GM12878 (cell line): ENCODE results near the gene RETSAT. TPM values are rescaled to one million over a fixed set of nuclear protein-coding genes. Genes with fewer than 3 reads are reported as not detected.

Source experiments
- ATAC-seq: fragments of 200-7000 bp; cut with Tn5 transposase; 3 replicates; pipeline ENCODE4 v1.9.1; 2020; ENCODE audit warnings: mild to moderate bottlenecking, moderate library complexity
- BruUV-seq: library from RNA; stranded (reverse); fragments of 400-500 nt; replicated peaks from 2 replicates; lab custom pipeline; 2021; lab: Mats Ljungman, UMichigan
- CTCF ChIA-PET: fragments of 300-600 bp; sonication (Branson Sonifier 250); formaldehyde crosslinking; extraction: SDS; loops from one replicate; lab custom pipeline; 2021; ENCODE audit warnings: inconsistent platforms; lab: Yijun Ruan, JAX
- POLR2A ChIA-PET: fragments of 350-600 bp; formaldehyde crosslinking; extraction: SDS; loops from one replicate; lab custom pipeline; 2021; ENCODE audit warnings: inconsistent platforms; lab: Charles Lee
- RAD21 ChIA-PET: fragments of 300-600 bp; sonication (Branson Sonifier 250); formaldehyde crosslinking; loops from one replicate; lab custom pipeline; 2023; ENCODE audit warnings: antibody characterized with exemption; ENCODE audit not compliant: unreplicated experiment; lab: Charles Lee
- SMC1A ChIA-PET: fragments of 300-600 bp; sonication (Branson Sonifier 250); formaldehyde crosslinking; loops from one replicate; lab custom pipeline; 2023; ENCODE audit not compliant: unreplicated experiment, uncharacterized antibody; lab: Charles Lee
- DNase-seq: peaks from one replicate; pipeline ENCODE4 v3.0.0-alpha.2; 2011; ENCODE audit warnings: low read depth, low spot score
- FAIRE-seq: peaks from 3 replicates; lab custom pipeline; 2011; peaks lifted over from hg19 to GRCh38; lab: Jason Lieb, UNC
- H2AFZ ChIP-seq: 2 replicates; pipeline ENCODE4 v1.6.0; 2011; ENCODE audit warnings: low read depth, low read length, control low read depth; ENCODE audit not compliant: control insufficient read depth
- H3K27ac ChIP-seq: 2 replicates; pipeline ENCODE4 v1.5.1; 2011; ENCODE audit warnings: control low read depth; ENCODE audit not compliant: control insufficient read depth, insufficient read depth
- H3K27me3 ChIP-seq, 2 experiments: replicated peaks in 1 of 2; 2 replicates each; pipeline versions ENCODE4 v1.6.0 to v1.6.1; 2011; ENCODE audit warnings: low read length in 1 of 2; ENCODE audit not compliant: control insufficient read depth in 2 of 2, insufficient read depth in 2 of 2
- H3K36me3 ChIP-seq, 2 experiments: 2 replicates each; pipeline ENCODE4 v1.5.1; 2011; ENCODE audit warnings: low read length in 1 of 2; ENCODE audit not compliant: control insufficient read depth in 2 of 2, insufficient read depth in 2 of 2
- H3K4me1 ChIP-seq: 2 replicates; pipeline ENCODE4 v1.6.1; 2011; ENCODE audit warnings: mild to moderate bottlenecking, low read length, moderate library complexity, mixed read lengths; ENCODE audit not compliant: control insufficient read depth, insufficient read depth
- H3K4me2 ChIP-seq: 2 replicates; pipeline ENCODE4 v1.6.0; 2011; ENCODE audit warnings: control low read depth; ENCODE audit not compliant: control insufficient read depth, insufficient read depth
- H3K4me3 ChIP-seq: fragments of 200-600 bp; sonication (generic); 2 replicates; pipeline ENCODE4 v1.5.1; 2016
- H3K79me2 ChIP-seq: 2 replicates; pipeline ENCODE4 v1.6.0; 2011; ENCODE audit warnings: low read length; ENCODE audit not compliant: control insufficient read depth, insufficient read depth
- H3K9ac ChIP-seq: 2 replicates; pipeline ENCODE4 v1.8.0; 2011; ENCODE audit warnings: low read length, control low read depth, mixed read lengths; ENCODE audit not compliant: control insufficient read depth, insufficient read depth
- H3K9me3 ChIP-seq: replicated peaks from 3 replicates; pipeline ENCODE4 v1.5.1; 2011; ENCODE audit warnings: mild to moderate bottlenecking, low read length; ENCODE audit not compliant: control insufficient read depth, insufficient read depth
- H4K20me1 ChIP-seq: 2 replicates; pipeline ENCODE4 v1.6.0; 2011; ENCODE audit not compliant: control insufficient read depth, insufficient read depth
- BACH1 ChIP-seq: fragments of 450-650 bp; IDR thresholded peaks from 2 replicates; pipeline ENCODE4 v1.6.1; 2017; ENCODE audit warnings: mild to moderate bottlenecking, borderline replicate concordance
- CHD4 ChIP-seq: fragments of 200-600 bp; sonication (generic); IDR thresholded peaks from 2 replicates; pipeline ENCODE4 v1.6.1; 2016; ENCODE audit warnings: mild to moderate bottlenecking
- CTCF ChIP-seq, 3 experiments: IDR thresholded peaks in 2 of 3; conservative IDR thresholded peaks in 1 of 3; 2 replicates each; pipeline ENCODE4 v1.5.1; 2011; ENCODE audit warnings: low read depth in 3 of 3, low read length in 3 of 3, mild to moderate bottlenecking in 3 of 3, control low read depth in 2 of 3, moderate library complexity in 2 of 3, inconsistent platforms in 1 of 3, mixed read lengths in 1 of 3; ENCODE audit not compliant: control insufficient read depth in 2 of 3, insufficient read depth in 1 of 3; ENCODE audit errors: extremely low read depth in 1 of 3
- DPF2 ChIP-seq: fragments of 450-650 bp; IDR thresholded peaks from 2 replicates; pipeline ENCODE4 v1.6.1; 2017; ENCODE audit warnings: mild to moderate bottlenecking
- ETV6 ChIP-seq, 2 experiments: fragments of 450-650 bp in 1 of 2; IDR thresholded peaks in 1 of 2; conservative IDR thresholded peaks in 1 of 2; 2 replicates each; pipeline ENCODE4 v1.6.1; 2014; ENCODE audit warnings: antibody characterized with exemption in 1 of 2, borderline replicate concordance in 1 of 2, low read depth in 1 of 2, mild to moderate bottlenecking in 1 of 2, moderate library complexity in 1 of 2
- FOS ChIP-seq: IDR thresholded peaks from 3 replicates; pipeline ENCODE4 v1.6.1; 2011; ENCODE audit warnings: borderline replicate concordance; ENCODE audit not compliant: insufficient read length; ENCODE audit errors: extremely low read depth
- HCFC1 ChIP-seq: fragments of 150-350 bp; IDR thresholded peaks from 2 replicates; pipeline ENCODE4 v1.6.1; 2014; ENCODE audit warnings: low read length
- IRF3 ChIP-seq: fragments of 450-650 bp; IDR thresholded peaks from 2 replicates; pipeline ENCODE4 v1.6.1; 2014; ENCODE audit warnings: mild to moderate bottlenecking
- MTA2 ChIP-seq: fragments of 450-650 bp; IDR thresholded peaks from 2 replicates; pipeline ENCODE4 v1.6.1; 2016; ENCODE audit warnings: low read depth, mild to moderate bottlenecking, moderate library complexity
- NR2C2 ChIP-seq: IDR thresholded peaks from 2 replicates; pipeline ENCODE4 v1.6.1; 2011; ENCODE audit warnings: borderline replicate concordance, low read depth; ENCODE audit not compliant: control insufficient read depth, insufficient read length
- PBX3 ChIP-seq: IDR thresholded peaks from 2 replicates; pipeline ENCODE4 v1.6.1; 2011; ENCODE audit warnings: mild to moderate bottlenecking, low read depth, low read length, moderate library complexity; ENCODE audit not compliant: insufficient replicate concordance
- POLR2A ChIP-seq: IDR thresholded peaks from 2 replicates; pipeline ENCODE4 v1.6.1; 2011; ENCODE audit warnings: low read depth, mild to moderate bottlenecking, low read length
- POLR2AphosphoS5 ChIP-seq: IDR thresholded peaks from 2 replicates; pipeline ENCODE4 v1.6.1; 2011; ENCODE audit warnings: mild to moderate bottlenecking, low read length, inconsistent platforms
- RBBP5 ChIP-seq: fragments of 200-600 bp; sonication (generic); conservative IDR thresholded peaks from 2 replicates; pipeline ENCODE4 v1.6.1; 2016
- SP1 ChIP-seq: IDR thresholded peaks from one replicate; pipeline ENCODE4 v1.6.1; 2011; ENCODE audit warnings: low read depth, low read length
- SUPT20H ChIP-seq: IDR thresholded peaks from 2 replicates; pipeline ENCODE4 v1.6.1; 2011; ENCODE audit warnings: low read depth, mild to moderate bottlenecking, low read length, moderate library complexity, borderline replicate concordance; ENCODE audit not compliant: control insufficient read depth
- USF1 ChIP-seq: IDR thresholded peaks from 2 replicates; pipeline ENCODE4 v1.6.1; 2011; ENCODE audit warnings: borderline replicate concordance, low read depth, mild to moderate bottlenecking, moderate library complexity, mixed read lengths, low read length; ENCODE audit not compliant: insufficient read depth; ENCODE audit errors: extremely low read length
- WRNIP1 ChIP-seq: IDR thresholded peaks from 2 replicates; pipeline ENCODE4 v1.6.1; 2011; ENCODE audit warnings: low read depth, low read length, improper control_type of control experiment, borderline replicate concordance
- ZNF217 ChIP-seq: fragments of 450-650 bp; IDR thresholded peaks from 2 replicates; pipeline ENCODE4 v1.6.1; 2017; ENCODE audit warnings: antibody characterized with exemption, mild to moderate bottlenecking
- ZNF24 ChIP-seq: fragments of 450-650 bp; IDR thresholded peaks from 2 replicates; pipeline ENCODE4 v1.6.1; 2017; ENCODE audit warnings: antibody characterized with exemption, mild to moderate bottlenecking
- WGBS: methylation state at CpG from one replicate; pipeline ENCODE4 v1.1.6; 2016; ENCODE audit warnings: low lambda C conversion rate; ENCODE audit not compliant: insufficient replicate concordance, insufficient coverage; ENCODE audit errors: missing lambda C conversion rate; 5-methylcytosine and 5-hydroxymethylcytosine counted together
- in situ Hi-C: fragments of 300-500 bp; cut with MboI; formaldehyde crosslinking; loops from 9 replicates; pipeline ENCODE4 v1.14.3; 2018; ENCODE audit warnings: mixed read lengths
- intact Hi-C: fragments of 100-400 bp; cut with micrococcal nuclease; formaldehyde crosslinking; loops from one replicate; pipeline ENCODE4 v1.14.2; 2022; ENCODE audit not compliant: unreplicated experiment
- polyA plus RNA-seq, 11 experiments: library from polyadenylated mRNA; depleted of rRNA in 4 of 11; unstranded in 6 of 11; stranded (reverse) in 5 of 11; fragments of >200 nt; fragmentation: Nextera tagmentation in 4 of 11; fragmentation: Illumina TruSeq in 1 of 11; extraction: Ambion mirVana in 4 of 11; extraction: Trizol in 1 of 11; gene quantifications; 1 replicate in 1 of 11; 2 replicates in 10 of 11; pipeline versions ENCODE4 v1.2.1 to v1.2.3, GENCODE V29; 2011 to 2016; ENCODE audit warnings: inconsistent platforms in 2 of 11, missing spikeins in 2 of 11, low read depth in 1 of 11
- total RNA-seq, 4 experiments: library from RNA; depleted of rRNA in 3 of 4; stranded (reverse); fragments of >200 nt in 3 of 4; fragmentation: Illumina TruSeq in 1 of 4; extraction: Trizol in 1 of 4; gene quantifications; 2 replicates each; pipeline versions ENCODE4 v1.2.1 to v1.2.3, GENCODE V29; 2013 to 2021

The RETSAT gene
- total and polyA plus RNA-seq, 10 of the 15 experiments (the other 5 are each of a cell fraction or from before 2014, with no cell fraction given), result 3.3 to 28.8 (median 22.0) TPM

- whole genome bisulfite sequencing, result 98% methylated on average over 2 of the region's 2 CpGs
- no peak overlapping the region for H3K9ac ChIP-seq
- intact Hi-C loops (no loop called here), in situ Hi-C loops (no loop called here)
- H3K36me3 ChIP-seq, result peaks cover 3 to 8% of the 10 kb centered on the region in 2 experiments
- ChIA-PET RAD21 (interaction anchor here (7.7 kb wide), 1 partner anchor 163 kb away, joined by 60 read pairs; no protein-coding TSS in a partner anchor), POLR2A (no interaction called here), CTCF (interaction anchor here (1.7 to 7.0 kb wide), 2 partner anchors 154 to 162 kb away, joined by 4 to 104 read pairs; no protein-coding TSS in a partner anchor), SMC1A (interaction anchor here (0.8 to 6.6 kb wide), 2 partner anchors 31 to 164 kb away, joined by 3 to 56 read pairs; partner anchors contain the start of gene SH2D6)
- H3K9me3 ChIP-seq, result no peaks in the 10 kb centered on the region
- H3K4me3 ChIP-seq, result no peak overlapping the region
- H2AFZ ChIP-seq, result no peak overlapping the region
- peaks cover 7% of the 10 kb centered on the region for H3K4me1 ChIP-seq
- no peaks in the 10 kb centered on the region for H3K79me2 ChIP-seq
- H3K4me2 ChIP-seq, result no peak overlapping the region
- no TSS peak for BruUV-seq
- no peak for DNase-seq
- no peak overlapping the region for H3K27ac ChIP-seq
- no peak for FAIRE-seq
- ATAC-seq, result no peak
- H4K20me1 ChIP-seq, result no peaks in the 10 kb centered on the region
- TF ChIP-seq ETV6 (conservative IDR thresholded peaks at IDR 0.05 in 1 of 2, IDR thresholded peaks at IDR 0.05 in 1 of 2; ENCODE audit: borderline replicate concordance in 1 of 2, low read depth in 1 of 2) (no peak), PBX3 (no peak), POLR2A (no peak), MTA2 (no peak), USF1 (no peak), RBBP5 (no peak), WRNIP1 (no peak), CTCF (IDR thresholded peaks at IDR 0.05 in 2 of 3, conservative IDR thresholded peaks at IDR 0.05 in 1 of 3; ENCODE audit: control insufficient read depth in 2 of 3, extremely low read depth in 1 of 3, insufficient read depth in 1 of 3, low read depth in 3 of 3, low read length in 3 of 3) (no peak), FOS (no peak), BACH1 (no peak), SP1 (no peak), DPF2 (no peak), SUPT20H (no peak), CHD4 (no peak), ZNF24 (no peak), ZNF217 (no peak), IRF3 (no peak), POLR2AphosphoS5 (no peak), NR2C2 (no peak), HCFC1 (no peak)
- H3K27me3 ChIP-seq, result no peaks in the 10 kb centered on the region
These were observed 33.4 kb upstream of the RETSAT start for GRCh38 chr2:85387754-85388153.
